ENCODE results near the gene NOC2L.
A peak's percentile ranks its signal among the peaks of the same experiment; 100 is the strongest.
"Not testable (repeated sequence)": the region's sequence is repeated elsewhere in the genome, so short reads cannot be mapped to it uniquely, and the experiment has no call there.

Gene NOC2L

GRCh38 chr1:904310-904950, 54.6 kb downstream of the NOC2L start:
- peak; percentile 76 for DNase-seq (ENCODE audit: low spot score)

GRCh38 chr1:903721-904271, 55.3 kb downstream of the NOC2L start:
- no peak for DNase-seq (ENCODE audit: low spot score)

GRCh38 chr1:903305-903704, 55.8 kb downstream of the NOC2L start:
- no peak for DNase-seq (ENCODE audit: low spot score)

- no peak for DNase-seq (ENCODE audit: low spot score)
Observed at GRCh38 chr1:902802-903201, 56.3 kb downstream of the NOC2L start.

- DNase-seq (ENCODE audit: low spot score) = no peak
Observed at GRCh38 chr1:901108-901859, 57.8 kb downstream of the NOC2L start.

GRCh38 chr1:899636-900317, 59.3 kb downstream of the NOC2L start:
- DNase-seq (ENCODE audit: low spot score) = no peak

GRCh38 chr1:897951-898350, 61.1 kb downstream of the NOC2L start:
- not testable (repeated sequence) for DNase-seq (ENCODE audit: low spot score)

GRCh38 chr1:897226-897625, 61.8 kb downstream of the NOC2L start:
- DNase-seq (ENCODE audit: low spot score) = no peak

Data from RKO (cell line).